HEK293T (cell line): ENCODE results near the gene CFAP61.

Experiments used
- ARNT ChIP-seq: fragments of 450-650 bp; IDR thresholded peaks from 2 replicates; pipeline ENCODE4 v1.6.1; 2017; ENCODE audit warnings: mild to moderate bottlenecking
- BHLHE40 ChIP-seq: fragments of 450-650 bp; IDR thresholded peaks from 2 replicates; pipeline ENCODE4 v1.6.1; 2016; ENCODE audit warnings: mild to moderate bottlenecking, moderate library complexity, borderline replicate concordance
- CTBP1 ChIP-seq: fragments of 450-650 bp; IDR thresholded peaks from 2 replicates; pipeline ENCODE4 v1.6.1; 2016; ENCODE audit warnings: borderline replicate concordance
- FOXK2 ChIP-seq: fragments of 450-650 bp; IDR thresholded peaks from 2 replicates; pipeline ENCODE4 v1.6.1; 2016; ENCODE audit warnings: mild to moderate bottlenecking
- FOXM1 ChIP-seq: fragments of 450-650 bp; IDR thresholded peaks from 2 replicates; pipeline ENCODE4 v1.6.1; 2017; ENCODE audit warnings: mild to moderate bottlenecking, borderline replicate concordance
- SP1 ChIP-seq: fragments of 450-650 bp; IDR thresholded peaks from 2 replicates; pipeline ENCODE4 v1.6.1; 2017
- SUZ12 ChIP-seq: fragments of 450-650 bp; IDR thresholded peaks from 2 replicates; pipeline ENCODE4 v1.6.1; 2016; ENCODE audit warnings: mild to moderate bottlenecking
- TARDBP ChIP-seq: fragments of 450-650 bp; IDR thresholded peaks from 2 replicates; pipeline ENCODE4 v1.6.1; 2016
- ZNF384 ChIP-seq: fragments of 450-650 bp; IDR thresholded peaks from 2 replicates; pipeline ENCODE4 v1.6.1; 2016

DNA sequence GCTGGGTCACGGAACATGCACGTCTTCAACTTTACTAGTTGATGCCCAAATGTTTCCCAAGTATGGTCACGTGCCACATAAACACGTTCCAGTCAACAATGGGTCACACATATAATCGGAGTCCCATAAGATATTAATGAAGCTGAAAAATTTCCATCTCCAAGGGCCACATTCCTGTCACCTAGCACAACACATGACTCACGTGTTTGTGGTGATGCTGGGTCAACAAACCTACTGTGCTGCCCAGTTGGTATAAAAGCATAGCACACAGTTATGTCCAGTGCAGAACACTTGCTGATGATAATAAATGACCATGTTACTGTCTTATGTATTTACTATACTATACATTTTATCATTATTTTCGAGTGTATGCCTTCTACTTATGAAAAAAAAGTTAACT, 247.6 kb downstream of the CFAP61 start:
- no peak for TF ChIP-seq CTBP1
- TF ChIP-seq SUZ12: no peak
- TF ChIP-seq ZNF384: no peak
- TF ChIP-seq FOXM1: no peak
- no peak for TF ChIP-seq BHLHE40
- no peak for TF ChIP-seq SP1
- no peak for TF ChIP-seq ARNT
- no peak for TF ChIP-seq FOXK2
- no peak for TF ChIP-seq TARDBP
